Measurements from ENCODE around the gene CEP164. TPM values are rescaled to one million over a fixed set of nuclear protein-coding genes. Genes with fewer than 3 reads are reported as not detected.
A peak's percentile ranks its signal among the peaks of the same experiment; 100 is the strongest.

The CEP164 gene
- total and polyA plus RNA-seq, 10 of the 15 experiments (the other 5 are each of a cell fraction or from before 2014, with no cell fraction given), result 4.2 to 31.2 (median 20.2) TPM

DNA sequence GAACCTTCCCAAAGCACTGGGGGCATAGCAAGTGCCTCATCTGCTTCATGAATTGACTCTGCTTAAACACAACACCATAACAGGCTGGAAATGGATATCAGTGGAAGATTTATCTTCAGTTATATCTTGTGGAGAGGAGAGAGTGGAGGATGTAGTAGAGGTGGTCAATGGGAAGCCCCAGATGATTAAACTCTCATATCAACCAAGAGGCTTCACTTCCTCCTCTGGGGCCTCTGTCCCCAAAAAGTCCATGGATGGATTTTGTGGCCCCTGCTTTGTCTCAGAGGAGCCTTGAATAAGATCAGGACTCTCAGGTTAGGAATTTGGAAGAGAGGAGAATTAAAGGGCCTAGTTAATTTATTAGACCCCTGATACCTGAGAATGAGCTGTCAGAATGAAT lies 106.1 kb downstream of the CEP164 start:
- SMC1A ChIA-PET (ENCODE audit: uncharacterized antibody, unreplicated experiment), result interaction anchor here (0.8 kb wide), 1 partner anchor 9 kb away, joined by 4 read pairs; no protein-coding TSS in a partner anchor
- Histone ChIP-seq H3K36me3 (ENCODE audit: control insufficient read depth in 2 of 2, insufficient read depth in 2 of 2, low read length in 1 of 2) (no peaks in the 10 kb centered on the region), H3K4me2 (ENCODE audit: control insufficient read depth, insufficient read depth) (no peak overlapping the region), H3K4me1 (ENCODE audit: control insufficient read depth, insufficient read depth, low read length) (peaks cover 19% of the 10 kb centered on the region), H4K20me1 (ENCODE audit: control insufficient read depth, insufficient read depth) (no peaks in the 10 kb centered on the region), H3K9me3 (replicated peaks; ENCODE audit: control insufficient read depth, insufficient read depth, low read length) (no peaks in the 10 kb centered on the region), H3K9ac (ENCODE audit: control insufficient read depth, insufficient read depth, low read length) (no peak overlapping the region), H3K27me3 (replicated peaks in 1 of 2; ENCODE audit: control insufficient read depth in 2 of 2, insufficient read depth in 2 of 2, low read length in 1 of 2) (no peaks in the 10 kb centered on the region), H3K4me3 (no peak overlapping the region), H3K27ac (ENCODE audit: control insufficient read depth, insufficient read depth) (no peak overlapping the region), H2AFZ (ENCODE audit: control insufficient read depth, low read depth, low read length) (no peak overlapping the region), H3K79me2 (ENCODE audit: control insufficient read depth, insufficient read depth, low read length) (no peaks in the 10 kb centered on the region)
- POLR2A ChIA-PET, result no interaction called here
- CTCF ChIA-PET, result no interaction called here
- no TSS peak for BruUV-seq (replicated peaks)
- RAD21 ChIA-PET (ENCODE audit: unreplicated experiment), result interaction anchor here (0.6 kb wide), 1 partner anchor 203 kb away, joined by 3 read pairs; no protein-coding TSS in a partner anchor
- FAIRE-seq (no peak), ATAC-seq (peak; percentile 19; the same call in 1 of the 3 replicates), DNase-seq (ENCODE audit: low read depth, low spot score) (no peak)
- in situ Hi-C loops (cut with MboI), result loop anchor here (25.0 kb wide), 1 partner anchor 629 kb away; no protein-coding TSS in a partner anchor
- TF ChIP-seq SPI1 (IDR thresholded peaks at IDR 0.05; ENCODE audit: borderline replicate concordance, insufficient read depth, low read depth, low read length) (peak; percentile 63; the same call in 1 of the 2 replicates), SMC3 (IDR thresholded peaks at IDR 0.05; ENCODE audit: borderline replicate concordance, low read length) (no peak), EGR1 (IDR thresholded peaks at IDR 0.05; ENCODE audit: borderline replicate concordance in 1 of 2, low read depth in 2 of 2, low read length in 2 of 2) (no peak), ATF7 (IDR thresholded peaks at IDR 0.05; ENCODE audit: low read depth) (no peak), LARP7 (IDR thresholded peaks at IDR 0.05) (no peak), ZNF384 (IDR thresholded peaks at IDR 0.05; ENCODE audit: borderline replicate concordance, low read depth, low read length) (no peak)
- intact Hi-C loops (cut with micrococcal nuclease; ENCODE audit: unreplicated experiment), result no loop called here

DNA sequence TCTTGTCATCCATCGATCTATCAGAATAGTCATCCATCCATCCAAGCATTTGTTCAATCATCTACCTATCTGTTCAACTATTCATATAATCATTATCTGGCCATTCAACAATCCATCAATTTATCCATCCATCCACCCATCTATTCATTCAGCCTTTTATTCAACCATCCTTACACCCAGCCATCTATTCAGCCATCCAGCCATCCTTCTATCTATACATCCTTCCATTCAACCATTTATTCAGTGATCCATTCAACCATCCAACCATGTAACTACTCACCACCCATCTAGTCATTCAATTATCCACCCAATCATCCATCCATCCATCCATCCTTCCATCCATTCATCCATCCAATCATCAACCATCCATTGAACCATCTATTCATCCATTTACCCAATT lies 106.8 kb downstream of the CEP164 start:
- 96% methylated on average over 1 of the region's 1 CpG for WGBS (ENCODE audit: insufficient coverage, insufficient replicate concordance, low lambda C conversion rate, missing lambda C conversion rate)
- TF ChIP-seq, protein P1, sequence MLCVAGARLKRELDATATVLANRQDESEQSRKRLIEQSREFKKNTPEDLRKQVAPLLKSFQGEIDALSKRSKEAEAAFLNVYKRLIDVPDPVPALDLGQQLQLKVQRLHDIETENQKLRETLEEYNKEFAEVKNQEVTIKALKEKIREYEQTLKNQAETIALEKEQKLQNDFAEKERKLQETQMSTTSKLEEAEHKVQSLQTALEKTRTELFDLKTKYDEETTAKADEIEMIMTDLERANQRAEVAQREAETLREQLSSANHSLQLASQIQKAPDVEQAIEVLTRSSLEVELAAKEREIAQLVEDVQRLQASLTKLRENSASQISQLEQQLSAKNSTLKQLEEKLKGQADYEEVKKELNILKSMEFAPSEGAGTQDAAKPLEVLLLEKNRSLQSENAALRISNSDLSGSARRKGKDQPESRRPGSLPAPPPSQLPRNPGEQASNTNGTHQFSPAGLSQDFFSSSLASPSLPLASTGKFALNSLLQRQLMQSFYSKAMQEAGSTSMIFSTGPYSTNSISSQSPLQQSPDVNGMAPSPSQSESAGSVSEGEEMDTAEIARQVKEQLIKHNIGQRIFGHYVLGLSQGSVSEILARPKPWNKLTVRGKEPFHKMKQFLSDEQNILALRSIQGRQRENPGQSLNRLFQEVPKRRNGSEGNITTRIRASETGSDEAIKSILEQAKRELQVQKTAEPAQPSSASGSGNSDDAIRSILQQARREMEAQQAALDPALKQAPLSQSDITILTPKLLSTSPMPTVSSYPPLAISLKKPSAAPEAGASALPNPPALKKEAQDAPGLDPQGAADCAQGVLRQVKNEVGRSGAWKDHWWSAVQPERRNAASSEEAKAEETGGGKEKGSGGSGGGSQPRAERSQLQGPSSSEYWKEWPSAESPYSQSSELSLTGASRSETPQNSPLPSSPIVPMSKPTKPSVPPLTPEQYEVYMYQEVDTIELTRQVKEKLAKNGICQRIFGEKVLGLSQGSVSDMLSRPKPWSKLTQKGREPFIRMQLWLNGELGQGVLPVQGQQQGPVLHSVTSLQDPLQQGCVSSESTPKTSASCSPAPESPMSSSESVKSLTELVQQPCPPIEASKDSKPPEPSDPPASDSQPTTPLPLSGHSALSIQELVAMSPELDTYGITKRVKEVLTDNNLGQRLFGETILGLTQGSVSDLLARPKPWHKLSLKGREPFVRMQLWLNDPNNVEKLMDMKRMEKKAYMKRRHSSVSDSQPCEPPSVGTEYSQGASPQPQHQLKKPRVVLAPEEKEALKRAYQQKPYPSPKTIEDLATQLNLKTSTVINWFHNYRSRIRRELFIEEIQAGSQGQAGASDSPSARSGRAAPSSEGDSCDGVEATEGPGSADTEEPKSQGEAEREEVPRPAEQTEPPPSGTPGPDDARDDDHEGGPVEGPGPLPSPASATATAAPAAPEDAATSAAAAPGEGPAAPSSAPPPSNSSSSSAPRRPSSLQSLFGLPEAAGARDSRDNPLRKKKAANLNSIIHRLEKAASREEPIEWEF (IDR thresholded peaks at IDR 0.05; ENCODE audit: insufficient replicate concordance, low read depth, low read length), result no peak
- TF ChIP-seq YBX1 (IDR thresholded peaks at IDR 0.05), result no peak
- TF ChIP-seq KLF5 (IDR thresholded peaks at IDR 0.05; ENCODE audit: partially characterized antibody), result no peak
- TF ChIP-seq RELA (IDR thresholded peaks at IDR 0.05; ENCODE audit: borderline replicate concordance, partially characterized antibody), result no peak
- TF ChIP-seq, protein P2, sequence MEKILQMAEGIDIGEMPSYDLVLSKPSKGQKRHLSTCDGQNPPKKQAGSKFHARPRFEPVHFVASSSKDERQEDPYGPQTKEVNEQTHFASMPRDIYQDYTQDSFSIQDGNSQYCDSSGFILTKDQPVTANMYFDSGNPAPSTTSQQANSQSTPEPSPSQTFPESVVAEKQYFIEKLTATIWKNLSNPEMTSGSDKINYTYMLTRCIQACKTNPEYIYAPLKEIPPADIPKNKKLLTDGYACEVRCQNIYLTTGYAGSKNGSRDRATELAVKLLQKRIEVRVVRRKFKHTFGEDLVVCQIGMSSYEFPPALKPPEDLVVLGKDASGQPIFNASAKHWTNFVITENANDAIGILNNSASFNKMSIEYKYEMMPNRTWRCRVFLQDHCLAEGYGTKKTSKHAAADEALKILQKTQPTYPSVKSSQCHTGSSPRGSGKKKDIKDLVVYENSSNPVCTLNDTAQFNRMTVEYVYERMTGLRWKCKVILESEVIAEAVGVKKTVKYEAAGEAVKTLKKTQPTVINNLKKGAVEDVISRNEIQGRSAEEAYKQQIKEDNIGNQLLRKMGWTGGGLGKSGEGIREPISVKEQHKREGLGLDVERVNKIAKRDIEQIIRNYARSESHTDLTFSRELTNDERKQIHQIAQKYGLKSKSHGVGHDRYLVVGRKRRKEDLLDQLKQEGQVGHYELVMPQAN (conservative IDR thresholded peaks at IDR 0.05), result no peak

More for the DNA sequence above, 106.8 kb downstream of the CEP164 start:
- H3K27ac ChIP-seq (ENCODE audit: control insufficient read depth, insufficient read depth), result no peak overlapping the region
- DNase-seq (ENCODE audit: low read depth, low spot score) (no peak), ATAC-seq (no peak), FAIRE-seq (no peak)
- H3K79me2 ChIP-seq (ENCODE audit: control insufficient read depth, insufficient read depth, low read length), result no peaks in the 10 kb centered on the region
- ChIA-PET SMC1A (ENCODE audit: uncharacterized antibody, unreplicated experiment) (interaction anchor here (0.8 kb wide), 1 partner anchor 9 kb away, joined by 4 read pairs; no protein-coding TSS in a partner anchor), CTCF (no interaction called here), RAD21 (ENCODE audit: unreplicated experiment) (no interaction called here), POLR2A (no interaction called here)
- no peak overlapping the region for H2AFZ ChIP-seq (ENCODE audit: control insufficient read depth, low read depth, low read length)
- no peak overlapping the region for H3K4me2 ChIP-seq (ENCODE audit: control insufficient read depth, insufficient read depth)
- no TSS peak for BruUV-seq (replicated peaks)
- H3K4me3 ChIP-seq, result no peak overlapping the region
- intact Hi-C loops (cut with micrococcal nuclease; ENCODE audit: unreplicated experiment) (no loop called here), in situ Hi-C loops (cut with MboI) (loop anchor here (25.0 kb wide), 1 partner anchor 628 kb away; no protein-coding TSS in a partner anchor)
- H3K9ac ChIP-seq (ENCODE audit: control insufficient read depth, insufficient read depth, low read length), result no peak overlapping the region
- peaks cover 19% of the 10 kb centered on the region for H3K4me1 ChIP-seq (ENCODE audit: control insufficient read depth, insufficient read depth, low read length)
- H3K36me3 ChIP-seq (ENCODE audit: control insufficient read depth in 2 of 2, insufficient read depth in 2 of 2, low read length in 1 of 2), result no peaks in the 10 kb centered on the region
- H4K20me1 ChIP-seq (ENCODE audit: control insufficient read depth, insufficient read depth), result no peaks in the 10 kb centered on the region
- no peaks in the 10 kb centered on the region; a peak in 1 of 4 replicates for H3K27me3 ChIP-seq (replicated peaks in 1 of 2; ENCODE audit: control insufficient read depth in 2 of 2, insufficient read depth in 2 of 2, low read length in 1 of 2)
- H3K9me3 ChIP-seq (replicated peaks; ENCODE audit: control insufficient read depth, insufficient read depth, low read length), result no peaks in the 10 kb centered on the region

All from GM12878 (cell line).